AG10803 (cell line): ENCODE results near the gene NISCH.

Experiments used
- DNase-seq: peaks from one replicate; pipeline ENCODE4 v3.0.0; 2010; ENCODE audit warnings: low read depth
- H3K4me3 ChIP-seq: 2 replicates; pipeline ENCODE4 v1.5.1; 2011; ENCODE audit warnings: mild to moderate bottlenecking, low read length, control low read depth
- CTCF ChIP-seq: conservative IDR thresholded peaks from 2 replicates; pipeline ENCODE4 v1.5.1; 2011; ENCODE audit warnings: mild to moderate bottlenecking, low read length, control low read depth, inconsistent platforms

Gene NISCH

GRCh38 chr3:52431459-52432223 is 23.8 kb upstream of the NISCH start:
- TF ChIP-seq CTCF, result no peak
- no peak overlapping the region for H3K4me3 ChIP-seq
- no peak for DNase-seq

GRCh38 chr3:52432225-52432624 is 23.2 kb upstream of the NISCH start:
- no peak for TF ChIP-seq CTCF
- DNase-seq, result no peak
- H3K4me3 ChIP-seq, result no peak overlapping the region

DNA sequence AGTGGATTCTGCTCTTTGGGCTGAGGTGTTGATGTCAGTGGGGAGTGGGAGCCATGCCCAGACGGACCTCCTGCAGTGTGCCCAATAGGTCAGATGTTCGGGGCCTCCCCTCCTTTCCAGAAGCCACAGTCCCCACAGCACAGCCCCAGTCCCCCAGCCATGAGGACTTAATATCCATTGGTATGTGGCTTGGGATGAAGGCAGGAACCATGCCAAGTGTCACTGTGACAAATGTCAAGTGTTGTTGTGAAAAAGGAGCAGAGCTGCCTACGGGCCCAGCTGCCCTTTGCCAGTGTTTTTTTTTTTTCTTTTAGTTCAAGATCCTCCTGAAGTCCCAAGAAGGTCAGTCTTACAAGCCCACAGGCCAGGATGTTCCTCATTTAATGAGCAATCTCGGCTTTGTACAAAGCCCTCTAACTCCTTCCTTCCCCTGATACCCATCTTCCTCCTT is 22.7 kb upstream of the NISCH start:
- H3K4me3 ChIP-seq, result no peak overlapping the region
- no peak for DNase-seq
- no peak for TF ChIP-seq CTCF

GRCh38 chr3:52433328-52433995 is 21.9 kb upstream of the NISCH start:
- H3K4me3 ChIP-seq, result no peak overlapping the region
- no peak for DNase-seq
- TF ChIP-seq CTCF, result no peak

DNA sequence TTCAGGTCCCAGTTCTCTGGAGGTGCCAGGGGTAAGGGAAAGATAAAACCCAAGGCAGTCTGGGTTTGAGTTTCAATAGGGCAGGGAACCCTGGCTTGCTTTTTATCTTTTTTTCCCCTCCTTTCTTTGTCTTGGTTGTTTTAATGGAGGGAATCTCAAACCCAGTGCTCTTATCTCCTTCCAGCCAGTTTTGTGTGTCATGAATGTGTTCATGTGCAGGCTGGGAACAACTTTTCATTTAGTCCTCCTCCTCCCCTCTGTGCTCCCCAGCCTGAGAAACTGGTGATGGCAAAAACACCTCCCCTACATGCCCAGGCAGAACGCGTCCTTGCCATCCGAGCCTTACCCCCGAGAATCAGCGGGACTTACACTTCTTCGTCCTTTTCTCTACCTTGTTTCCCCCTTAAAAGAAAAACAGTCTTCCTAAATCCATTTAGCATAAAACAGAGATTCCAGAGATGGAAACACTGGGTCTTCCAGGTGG is 21.4 kb upstream of the NISCH start:
- no peak overlapping the region for H3K4me3 ChIP-seq
- no peak for DNase-seq
- TF ChIP-seq CTCF, result no peak

- no peak for DNase-seq
- no peak for TF ChIP-seq CTCF
- no peak overlapping the region for H3K4me3 ChIP-seq
Measured at GRCh38 chr3:52434491-52435115, 20.8 kb upstream of the NISCH start.
